K562 (cell line): ENCODE results near the gene DYSF. TPM values are rescaled to one million over a fixed set of nuclear protein-coding genes. Genes with fewer than 3 reads are reported as not detected.

ENCODE experiments used
- ATAC-seq: fragments of 200-7000 bp; cut with Tn5 transposase; 3 replicates; pipeline ENCODE4 v1.9.1; 2020; ENCODE audit warnings: moderate library complexity
- BruUV-seq: library from RNA; stranded (reverse); fragments of 400-500 nt; replicated peaks from 2 replicates; lab custom pipeline; 2021; lab: Mats Ljungman, UMichigan
- CTCF ChIA-PET: fragments of 300-600 bp; formaldehyde crosslinking; extraction: SDS; loops from one replicate; lab custom pipeline; 2021; ENCODE audit warnings: low intra/inter-chr PET ratio; lab: Yijun Ruan, JAX
- POLR2A ChIA-PET: fragments of 300-600, 350-650 bp; sonication (Branson Sonifier 250); formaldehyde crosslinking; extraction: SDS; loops from one replicate; lab custom pipeline; 2021; ENCODE audit warnings: antibody characterized with exemption, inconsistent platforms; lab: Yijun Ruan, JAX
- DNase-seq, 4 experiments: peaks; one replicate each; pipeline versions ENCODE4 v3.0.0 to v3.0.0-alpha.2; 2011 to 2018; ENCODE audit warnings: low spot score in 3 of 4, mixed read lengths in 3 of 4; ENCODE audit errors: extremely low read depth in 1 of 4
- FAIRE-seq: peaks from 2 replicates; lab custom pipeline; 2011; peaks lifted over from hg19 to GRCh38; lab: Jason Lieb, UNC
- H2AFZ ChIP-seq: 2 replicates; pipeline ENCODE4 v1.6.0; 2011; ENCODE audit warnings: low read depth, low read length, control low read depth, inconsistent platforms
- H3K27ac ChIP-seq: fragments of 200-600 bp; 3 replicates; pipeline ENCODE4 v1.8.0; 2011; ENCODE audit warnings: low read depth, mild to moderate bottlenecking, control low read depth, inconsistent platforms, low read length, moderate library complexity, mixed read lengths; ENCODE audit errors: extremely low read depth
- H3K27me3 ChIP-seq, 2 experiments: fragments of 300-600 bp in 1 of 2; 2 replicates in 1 of 2; 3 replicates in 1 of 2; pipeline versions ENCODE4 v1.6.0 to v1.8.0; 2011; ENCODE audit warnings: inconsistent platforms in 2 of 2, low read length in 2 of 2, mild to moderate bottlenecking in 1 of 2, mixed read lengths in 1 of 2, moderate library complexity in 1 of 2; ENCODE audit not compliant: control insufficient read depth in 2 of 2, insufficient read depth in 2 of 2
- H3K36me3 ChIP-seq: fragments of 300-600 bp; 3 replicates; pipeline ENCODE4 v1.8.0; 2011; ENCODE audit warnings: mild to moderate bottlenecking, low read length, inconsistent platforms; ENCODE audit not compliant: control insufficient read depth, insufficient read depth
- H3K4me1 ChIP-seq, 2 experiments: fragments of 200-600 bp in 1 of 2; replicated peaks in 1 of 2; 2 replicates in 1 of 2; 3 replicates in 1 of 2; pipeline versions ENCODE4 v1.5.1 to v1.8.0; 2011; ENCODE audit warnings: inconsistent platforms in 2 of 2, low read length in 2 of 2, mild to moderate bottlenecking in 1 of 2, mixed read lengths in 1 of 2, moderate library complexity in 1 of 2; ENCODE audit not compliant: control insufficient read depth in 2 of 2, insufficient read depth in 2 of 2
- H3K4me2 ChIP-seq: 2 replicates; pipeline ENCODE4 v1.6.1; 2011; ENCODE audit warnings: low read length, control low read depth, inconsistent platforms, mixed read lengths; ENCODE audit not compliant: insufficient read depth
- H3K4me3 ChIP-seq: fragments of 200-600 bp; sonication (generic), shearing (Covaris generic); 2 replicates; pipeline ENCODE4 v1.5.1; 2016; ENCODE audit warnings: control low read depth, inconsistent platforms
- H3K79me2 ChIP-seq: fragments of 200-600 bp; 3 replicates; pipeline ENCODE4 v1.8.0; 2011; ENCODE audit warnings: low read length, inconsistent platforms; ENCODE audit not compliant: control insufficient read depth, insufficient read depth
- H3K9ac ChIP-seq, 2 experiments: 2 replicates each; pipeline versions ENCODE4 v1.6.0 to v1.6.1; 2011; ENCODE audit warnings: low read depth in 2 of 2, low read length in 2 of 2, control low read depth in 1 of 2, inconsistent platforms in 1 of 2, mild to moderate bottlenecking in 1 of 2, mixed read lengths in 1 of 2; ENCODE audit not compliant: insufficient read depth in 1 of 2
- H3K9me1 ChIP-seq: one replicate; pipeline ENCODE4 v1.6.0; 2011; ENCODE audit warnings: inconsistent platforms, mild to moderate bottlenecking, low read length, moderate library complexity; ENCODE audit not compliant: control insufficient read depth, insufficient read depth
- H3K9me3 ChIP-seq: replicated peaks from 2 replicates; pipeline ENCODE4 v1.5.1; 2011; ENCODE audit warnings: low read depth, low read length, inconsistent platforms; ENCODE audit not compliant: control insufficient read depth, insufficient read depth
- H4K20me1 ChIP-seq: replicated peaks from 2 replicates; pipeline ENCODE4 v1.6.1; 2011; ENCODE audit warnings: low read length, inconsistent platforms, mixed read lengths; ENCODE audit not compliant: control insufficient read depth, insufficient read depth
- EHMT2 ChIP-seq: fragments of 450-650 bp; IDR thresholded peaks from 2 replicates; pipeline ENCODE4 v1.6.1; 2018; ENCODE audit warnings: antibody characterized with exemption
- JUNB ChIP-seq: fragments of 450-650 bp; formaldehyde crosslinking; conservative IDR thresholded peaks from 2 replicates; pipeline ENCODE4 v1.4.0; 2020; ENCODE audit warnings: mild to moderate bottlenecking
- NELFE ChIP-seq: IDR thresholded peaks from 2 replicates; pipeline ENCODE4 v1.6.1; 2011; ENCODE audit warnings: mild to moderate bottlenecking; ENCODE audit not compliant: insufficient read depth, insufficient read length
- POLR2AphosphoS2 ChIP-seq: IDR thresholded peaks from 2 replicates; pipeline ENCODE4 v1.6.1; 2012; ENCODE audit warnings: low read length, improper control_type of control experiment
- RB1 ChIP-seq: fragments of 450-650 bp; IDR thresholded peaks from 2 replicates; pipeline ENCODE4 v1.6.1; 2017; ENCODE audit warnings: low read depth, mild to moderate bottlenecking
- RBM34 ChIP-seq: fragments of 200-400 bp; formaldehyde crosslinking; IDR thresholded peaks from 2 replicates; pipeline ENCODE4 v1.6.1; 2018; ENCODE audit warnings: low read length, borderline replicate concordance; ENCODE audit not compliant: insufficient read depth
- RFX7 ChIP-seq: fragments of 250-450 bp; sonication (Bioruptor Pico); IDR thresholded peaks from 2 replicates; pipeline ENCODE4 v1.5.1; 2021; ENCODE audit warnings: mild to moderate bottlenecking
- SETDB1 ChIP-seq: IDR thresholded peaks from one replicate; pipeline ENCODE4 v1.6.1; 2012; ENCODE audit warnings: low read length, control low read depth, inconsistent platforms
- SIX5 ChIP-seq, 2 experiments: IDR thresholded peaks; 2 replicates each; pipeline ENCODE4 v1.6.1; 2011; ENCODE audit warnings: low read length in 2 of 2, borderline replicate concordance in 1 of 2, low read depth in 1 of 2, mild to moderate bottlenecking in 1 of 2, moderate library complexity in 1 of 2; ENCODE audit not compliant: insufficient read depth in 1 of 2
- SMAD1 ChIP-seq: fragments of 150-350 bp; IDR thresholded peaks from 2 replicates; pipeline ENCODE4 v1.6.1; 2014; ENCODE audit warnings: low read length, low read depth; ENCODE audit not compliant: partially characterized antibody
- SUPT5H ChIP-seq: fragments of 450-650 bp; IDR thresholded peaks from 2 replicates; pipeline ENCODE4 v1.6.1; 2016
- TOE1 ChIP-seq, 2 experiments: fragments of 450-650 bp in 1 of 2; sonication (generic) in 1 of 2; formaldehyde crosslinking in 1 of 2; IDR thresholded peaks; 2 replicates each; pipeline versions ENCODE4 v1.7.1 to v1.8.0; 2016 to 2022; ENCODE audit warnings: borderline replicate concordance in 2 of 2, mild to moderate bottlenecking in 2 of 2, antibody characterized with exemption in 1 of 2, inconsistent platforms in 1 of 2, low read depth in 1 of 2, missing genetic modification reagents in 1 of 2, moderate library complexity in 1 of 2
- ZFP1 ChIP-seq: fragments of 450-650 bp; formaldehyde crosslinking; IDR thresholded peaks from 2 replicates; pipeline ENCODE4 v1.4.0; 2020; ENCODE audit warnings: mild to moderate bottlenecking, mixed read lengths
- ZNF778 ChIP-seq: fragments of 450-650 bp; formaldehyde crosslinking; IDR thresholded peaks from 2 replicates; pipeline ENCODE4 v1.4.0; 2020; ENCODE audit warnings: mild to moderate bottlenecking, moderate library complexity
- ZZZ3 ChIP-seq: fragments of 450-650 bp; IDR thresholded peaks from 2 replicates; pipeline ENCODE4 v1.6.1; 2016; ENCODE audit warnings: antibody characterized with exemption, mild to moderate bottlenecking, moderate library complexity
- WGBS: fragments of 100-300 bp; shearing (Covaris generic); methylation state at CpG from one replicate; pipeline ENCODE4 v1.1.6; 2016; ENCODE audit warnings: low coverage, mixed read lengths; ENCODE audit not compliant: insufficient coverage; ENCODE audit errors: missing lambda C conversion rate; 5-methylcytosine and 5-hydroxymethylcytosine counted together
- in situ Hi-C: fragments of 300-500 bp; cut with MboI; formaldehyde crosslinking; loops from 4 replicates; pipeline ENCODE4 v1.15.0; 2018; ENCODE audit warnings: inconsistent platforms, mixed read lengths
- intact Hi-C: fragments of 100-400 bp; cut with micrococcal nuclease; formaldehyde crosslinking; loops from 2 replicates; pipeline ENCODE4 v1.14.2; 2022
- polyA plus RNA-seq, 8 experiments: library from polyadenylated mRNA; depleted of rRNA in 4 of 8; stranded (reverse) in 5 of 8; unstranded in 3 of 8; fragments of >200 nt; fragmentation: Nextera tagmentation in 2 of 8; fragmentation: Illumina TruSeq in 1 of 8; extraction: Ambion mirVana in 2 of 8; extraction: Trizol in 1 of 8; gene quantifications; 2 replicates each; pipeline versions ENCODE4 v1.2.1 to v1.2.3, GENCODE V29; 2011 to 2014; ENCODE audit warnings: inconsistent platforms in 1 of 8, missing spikeins in 1 of 8
- total RNA-seq, 7 experiments: library from RNA; depleted of rRNA in 6 of 7; stranded (reverse); fragments of >200 nt in 6 of 7; fragmentation: Illumina TruSeq in 2 of 7; extraction: Trizol in 2 of 7; gene quantifications; 2 replicates each; pipeline versions ENCODE4 v1.2.1 to v1.2.3, GENCODE V29; 2011 to 2021; ENCODE audit warnings: low replicate concordance in 1 of 7
- TF ChIP-seq, protein P1 (sequence below): fragments of 450-650 bp; conservative IDR thresholded peaks from 2 replicates; pipeline ENCODE4 v1.6.1; 2016; ENCODE audit warnings: missing genetic modification characterization, low read depth, mild to moderate bottlenecking, missing compliant biosample characterization, moderate library complexity
- TF ChIP-seq, protein P2 (sequence below): fragments of 450-650 bp; formaldehyde crosslinking; IDR thresholded peaks from 2 replicates; pipeline ENCODE4 v1.4.0; 2020; ENCODE audit warnings: mild to moderate bottlenecking, moderate library complexity
- TF ChIP-seq, protein P3 (sequence below): fragments of 250-450 bp; sonication (Bioruptor Pico); IDR thresholded peaks from 2 replicates; pipeline ENCODE4 v1.8.0; 2021; ENCODE audit warnings: moderate library complexity, mild to moderate bottlenecking, inconsistent platforms

The DYSF gene
- total and polyA plus RNA-seq, 9 of the 15 experiments (the other 6 are each of a cell fraction or from before 2014, with no cell fraction given): 0.01 to 0.80 (median 0.29) TPM

DNA sequence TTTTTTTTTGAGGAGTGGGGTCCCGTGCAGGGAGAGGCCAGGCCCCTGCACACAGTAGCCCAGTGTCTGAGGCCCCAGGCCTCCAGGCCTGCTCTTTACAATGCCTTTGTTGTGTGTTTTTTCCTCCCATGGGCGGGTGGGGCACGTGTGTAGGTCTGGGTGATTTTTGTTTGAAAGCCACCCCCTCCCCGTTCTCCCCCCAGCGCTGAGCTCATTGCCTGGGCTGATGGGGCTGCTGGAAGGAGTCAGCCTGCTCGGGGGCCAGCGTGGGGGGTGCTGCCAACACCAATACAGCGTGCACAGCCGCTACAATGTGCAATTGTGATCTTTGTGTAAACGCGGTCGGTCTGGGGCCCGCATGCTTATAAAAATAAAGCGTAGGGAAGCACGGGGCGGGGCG is 142.7 kb downstream of the DYSF start (continued):
- TF ChIP-seq SETDB1: no peak
- no peak for TF ChIP-seq SUPT5H
- no peak for TF ChIP-seq SIX5 (IDR thresholded peaks at IDR 0.05; ENCODE audit: borderline replicate concordance in 1 of 2, insufficient read depth in 1 of 2, low read depth in 1 of 2, low read length in 2 of 2)
- TF ChIP-seq TOE1 (IDR thresholded peaks at IDR 0.05; ENCODE audit: borderline replicate concordance): no peak
- TF ChIP-seq TOE1 (CRISPR knock-in tag; IDR thresholded peaks at IDR 0.05; ENCODE audit: borderline replicate concordance, low read depth): no peak

DNA sequence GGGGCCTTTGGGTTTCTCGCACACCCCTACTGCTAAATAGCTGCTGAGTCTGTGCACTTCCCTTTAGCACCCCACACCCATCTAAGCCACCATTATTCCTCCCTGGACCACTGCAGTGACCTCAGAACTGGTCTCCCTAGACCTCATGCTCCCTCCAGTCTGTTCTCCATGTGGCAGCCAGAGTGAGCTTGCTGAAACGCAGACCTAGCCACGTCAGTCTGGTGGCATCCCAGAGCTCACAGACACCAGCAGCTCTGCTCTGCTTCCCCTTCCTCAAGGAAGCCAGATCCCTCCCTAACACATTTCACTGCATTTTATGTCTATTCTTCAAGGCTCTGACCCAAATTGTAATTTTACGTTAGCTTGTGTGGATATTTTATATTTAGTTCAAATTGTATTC is 144.4 kb downstream of the DYSF start:
- ChIA-PET POLR2A (interaction anchor here (0.5 kb wide), 1 partner anchor 104 kb away, joined by 3 read pairs; no protein-coding TSS in a partner anchor), CTCF (no interaction called here)
- H3K4me1 ChIP-seq: no peaks in the 10 kb centered on the region
- H3K36me3 ChIP-seq: no peaks in the 10 kb centered on the region
- DNase-seq: no peak
- peaks cover 15% of the 10 kb centered on the region for H4K20me1 ChIP-seq
- no peak overlapping the region for H3K9ac ChIP-seq
- no peaks in the 10 kb centered on the region for H3K9me3 ChIP-seq
- intact Hi-C loops (no loop called here), in situ Hi-C loops (no loop called here)
- no peak overlapping the region for H3K4me3 ChIP-seq
- ATAC-seq: no peak
- FAIRE-seq: no peak
- H3K79me2 ChIP-seq: no peaks in the 10 kb centered on the region
- H3K9me1 ChIP-seq: no peaks in the 10 kb centered on the region
- no peak overlapping the region for H3K4me2 ChIP-seq
- BruUV-seq: no TSS peak
- H3K27me3 ChIP-seq: peaks cover 2 to 78% of the 10 kb centered on the region in 2 experiments; a peak in 3 of 5 replicates
- no peak overlapping the region for H3K27ac ChIP-seq
- no peak overlapping the region for H2AFZ ChIP-seq
- 0% methylated on average over 4 of the region's 4 CpGs for WGBS
- TF ChIP-seq SMAD1 (no peak), ZNF778 (no peak), NELFE (no peak), JUNB (CRISPR knock-in tag) (no peak), ZFP1 (CRISPR knock-in tag) (no peak), RB1 (no peak), ZZZ3 (no peak), RBM34 (no peak), EHMT2 (no peak), RFX7 (CRISPR knock-in tag) (no peak), POLR2AphosphoS2 (no peak)
- TF ChIP-seq, protein P1, sequence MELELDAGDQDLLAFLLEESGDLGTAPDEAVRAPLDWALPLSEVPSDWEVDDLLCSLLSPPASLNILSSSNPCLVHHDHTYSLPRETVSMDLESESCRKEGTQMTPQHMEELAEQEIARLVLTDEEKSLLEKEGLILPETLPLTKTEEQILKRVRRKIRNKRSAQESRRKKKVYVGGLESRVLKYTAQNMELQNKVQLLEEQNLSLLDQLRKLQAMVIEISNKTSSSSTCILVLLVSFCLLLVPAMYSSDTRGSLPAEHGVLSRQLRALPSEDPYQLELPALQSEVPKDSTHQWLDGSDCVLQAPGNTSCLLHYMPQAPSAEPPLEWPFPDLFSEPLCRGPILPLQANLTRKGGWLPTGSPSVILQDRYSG (tag): no peak
- TF ChIP-seq, protein P2, sequence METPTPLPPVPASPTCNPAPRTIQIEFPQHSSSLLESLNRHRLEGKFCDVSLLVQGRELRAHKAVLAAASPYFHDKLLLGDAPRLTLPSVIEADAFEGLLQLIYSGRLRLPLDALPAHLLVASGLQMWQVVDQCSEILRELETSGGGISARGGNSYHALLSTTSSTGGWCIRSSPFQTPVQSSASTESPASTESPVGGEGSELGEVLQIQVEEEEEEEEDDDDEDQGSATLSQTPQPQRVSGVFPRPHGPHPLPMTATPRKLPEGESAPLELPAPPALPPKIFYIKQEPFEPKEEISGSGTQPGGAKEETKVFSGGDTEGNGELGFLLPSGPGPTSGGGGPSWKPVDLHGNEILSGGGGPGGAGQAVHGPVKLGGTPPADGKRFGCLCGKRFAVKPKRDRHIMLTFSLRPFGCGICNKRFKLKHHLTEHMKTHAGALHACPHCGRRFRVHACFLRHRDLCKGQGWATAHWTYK (CRISPR knock-in tag): no peak
- TF ChIP-seq, protein P3, sequence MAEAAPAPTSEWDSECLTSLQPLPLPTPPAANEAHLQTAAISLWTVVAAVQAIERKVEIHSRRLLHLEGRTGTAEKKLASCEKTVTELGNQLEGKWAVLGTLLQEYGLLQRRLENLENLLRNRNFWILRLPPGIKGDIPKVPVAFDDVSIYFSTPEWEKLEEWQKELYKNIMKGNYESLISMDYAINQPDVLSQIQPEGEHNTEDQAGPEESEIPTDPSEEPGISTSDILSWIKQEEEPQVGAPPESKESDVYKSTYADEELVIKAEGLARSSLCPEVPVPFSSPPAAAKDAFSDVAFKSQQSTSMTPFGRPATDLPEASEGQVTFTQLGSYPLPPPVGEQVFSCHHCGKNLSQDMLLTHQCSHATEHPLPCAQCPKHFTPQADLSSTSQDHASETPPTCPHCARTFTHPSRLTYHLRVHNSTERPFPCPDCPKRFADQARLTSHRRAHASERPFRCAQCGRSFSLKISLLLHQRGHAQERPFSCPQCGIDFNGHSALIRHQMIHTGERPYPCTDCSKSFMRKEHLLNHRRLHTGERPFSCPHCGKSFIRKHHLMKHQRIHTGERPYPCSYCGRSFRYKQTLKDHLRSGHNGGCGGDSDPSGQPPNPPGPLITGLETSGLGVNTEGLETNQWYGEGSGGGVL (CRISPR knock-in tag): no peak
